ENCODE data around the gene CHL1.

CHL1 gene

GRCh38 chr3:247916-248315, 51.4 kb downstream of the CHL1 start:
- Histone ChIP-seq H3K27me3 (replicated peaks in 2 of 5; ENCODE audit: control insufficient read depth in 4 of 5, insufficient read depth in 5 of 5, low read length in 4 of 5) (no peaks in the 10 kb centered on the region), H3K36me3 (ENCODE audit: control insufficient read depth in 4 of 4, insufficient read depth in 4 of 4, low read length in 3 of 4) (no peaks in the 10 kb centered on the region), H3K9me3 (ENCODE audit: control extremely low read depth in 1 of 5, control insufficient read depth in 4 of 5, insufficient read depth in 2 of 5, low read depth in 1 of 5, low read length in 4 of 5) (peaks cover 0 to 2% (median 0%) of the 10 kb centered on the region in 5 experiments), H3K27ac (ENCODE audit: insufficient read depth in 1 of 2, low read depth in 1 of 2, low read length in 2 of 2, poor library complexity in 1 of 2, severe bottlenecking in 2 of 2) (no peak overlapping the region), H3K4me1 (ENCODE audit: control extremely low read depth in 1 of 4, control insufficient read depth in 4 of 4, insufficient read depth in 4 of 4, low read length in 3 of 4) (no peaks in the 10 kb centered on the region), H3K4me3 (ENCODE audit: control insufficient read depth in 1 of 7, extremely low read depth in 1 of 7, insufficient read depth in 4 of 7, low read depth in 2 of 7, low read length in 6 of 7) (no peak overlapping the region)
- no peak for DNase-seq
- ChIA-PET POLR2A (no interaction called here), CTCF (no interaction called here)
- WGBS (ENCODE audit: insufficient coverage), result no CpG with 5 or more reads among the region's 1 CpG

DNA sequence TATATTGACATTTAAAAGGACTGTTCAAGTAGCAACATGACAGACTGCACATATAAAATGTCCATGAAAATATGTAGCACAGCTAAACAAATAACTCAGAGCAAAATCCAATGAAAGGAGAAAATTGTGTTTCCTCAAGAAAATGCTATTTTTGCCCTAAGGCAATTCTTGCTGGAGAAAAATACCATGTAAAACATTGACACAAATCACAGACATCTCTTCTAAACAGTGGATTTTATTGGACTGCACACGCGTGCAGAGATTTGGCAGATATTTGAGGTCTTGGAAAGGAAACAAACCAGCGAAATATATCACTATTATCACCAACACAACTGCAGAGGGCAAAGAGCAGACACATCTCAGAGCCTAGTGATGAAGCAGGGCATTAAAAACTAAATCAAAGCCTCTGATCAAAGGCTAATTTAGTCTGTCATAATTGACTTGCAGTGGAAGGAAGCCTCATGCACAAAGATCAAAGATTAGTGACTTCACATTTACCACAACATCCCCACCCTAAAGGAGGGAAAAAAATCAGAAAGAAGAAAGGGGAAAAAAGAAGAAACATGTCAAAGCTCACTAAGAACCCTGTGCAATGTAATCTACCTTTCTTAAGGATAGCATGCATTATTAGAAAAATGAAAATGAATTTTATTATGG, 52.4 kb downstream of the CHL1 start:
- no peak for DNase-seq
- peaks cover 0 to 2% (median 0%) of the 10 kb centered on the region in 5 experiments for H3K9me3 ChIP-seq (ENCODE audit: control extremely low read depth in 1 of 5, control insufficient read depth in 4 of 5, insufficient read depth in 2 of 5, low read depth in 1 of 5, low read length in 4 of 5)
- no peak overlapping the region for H3K27ac ChIP-seq (ENCODE audit: insufficient read depth in 1 of 2, low read depth in 1 of 2, low read length in 2 of 2, poor library complexity in 1 of 2, severe bottlenecking in 2 of 2)
- 83% methylated on average over 2 of the region's 3 CpGs for WGBS (ENCODE audit: insufficient coverage)
- POLR2A ChIA-PET, result no interaction called here
- H3K27me3 ChIP-seq (replicated peaks in 2 of 5; ENCODE audit: control insufficient read depth in 4 of 5, insufficient read depth in 5 of 5, low read length in 4 of 5), result no peaks in the 10 kb centered on the region
- H3K4me1 ChIP-seq (ENCODE audit: control extremely low read depth in 1 of 4, control insufficient read depth in 4 of 4, insufficient read depth in 4 of 4, low read length in 3 of 4), result no peaks in the 10 kb centered on the region
- H3K4me3 ChIP-seq (ENCODE audit: control insufficient read depth in 1 of 7, extremely low read depth in 1 of 7, insufficient read depth in 4 of 7, low read depth in 2 of 7, low read length in 6 of 7), result no peak overlapping the region
- CTCF ChIA-PET, result no interaction called here
- H3K36me3 ChIP-seq (ENCODE audit: control insufficient read depth in 4 of 4, insufficient read depth in 4 of 4, low read length in 3 of 4), result no peaks in the 10 kb centered on the region

DNA sequence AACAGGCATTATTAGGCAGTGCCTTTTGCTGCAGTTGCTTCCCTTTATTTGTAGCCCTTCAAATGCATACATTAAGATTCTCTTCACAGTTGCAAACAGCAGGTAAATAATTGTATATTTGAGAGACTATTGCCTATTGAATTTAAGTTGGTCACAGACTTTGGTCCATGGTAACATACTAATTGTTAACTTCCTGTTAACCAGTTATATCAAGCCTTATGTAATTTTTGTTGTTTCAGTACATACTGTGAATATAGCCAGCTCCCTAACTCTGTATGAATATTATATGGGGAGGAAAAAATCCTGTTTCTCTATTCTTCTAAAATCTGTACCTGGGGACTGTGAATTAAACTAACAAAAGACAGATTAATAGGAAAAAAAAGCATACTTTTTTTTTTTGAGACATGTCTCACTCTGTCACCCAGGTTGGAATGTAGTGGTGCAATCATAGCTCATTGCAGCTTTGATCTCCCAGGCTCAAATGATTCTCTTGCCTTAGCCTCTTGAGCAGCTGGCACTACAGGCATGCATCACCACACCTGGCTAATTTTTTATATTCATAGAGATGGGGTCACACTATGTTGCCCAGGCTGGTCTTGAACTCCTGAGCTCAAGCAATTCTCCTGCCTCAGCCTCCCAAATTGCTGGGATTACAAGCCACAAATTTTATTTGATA, 53.2 kb downstream of the CHL1 start:
- no peaks in the 10 kb centered on the region for H3K27me3 ChIP-seq (replicated peaks in 2 of 5; ENCODE audit: control insufficient read depth in 4 of 5, insufficient read depth in 5 of 5, low read length in 4 of 5)
- no peak overlapping the region for H3K4me3 ChIP-seq (ENCODE audit: control insufficient read depth in 1 of 7, extremely low read depth in 1 of 7, insufficient read depth in 4 of 7, low read depth in 2 of 7, low read length in 6 of 7)
- H3K9me3 ChIP-seq (ENCODE audit: control extremely low read depth in 1 of 5, control insufficient read depth in 4 of 5, insufficient read depth in 2 of 5, low read depth in 1 of 5, low read length in 4 of 5), result peaks cover 0 to 2% (median 0%) of the 10 kb centered on the region in 5 experiments
- no peaks in the 10 kb centered on the region for H3K4me1 ChIP-seq (ENCODE audit: control extremely low read depth in 1 of 4, control insufficient read depth in 4 of 4, insufficient read depth in 4 of 4, low read length in 3 of 4)
- no peaks in the 10 kb centered on the region for H3K36me3 ChIP-seq (ENCODE audit: control insufficient read depth in 4 of 4, insufficient read depth in 4 of 4, low read length in 3 of 4)
- no peak for DNase-seq
- H3K27ac ChIP-seq (ENCODE audit: insufficient read depth in 1 of 2, low read depth in 1 of 2, low read length in 2 of 2, poor library complexity in 1 of 2, severe bottlenecking in 2 of 2), result no peak overlapping the region
- POLR2A ChIA-PET, result no interaction called here
- CTCF ChIA-PET, result no interaction called here

- no peaks in the 10 kb centered on the region for H3K36me3 ChIP-seq (ENCODE audit: control insufficient read depth in 4 of 4, insufficient read depth in 4 of 4, low read length in 3 of 4)
- DNase-seq, result no peak
- no peaks in the 10 kb centered on the region for H3K27me3 ChIP-seq (replicated peaks in 2 of 5; ENCODE audit: control insufficient read depth in 4 of 5, insufficient read depth in 5 of 5, low read length in 4 of 5)
- H3K27ac ChIP-seq (ENCODE audit: insufficient read depth in 1 of 2, low read depth in 1 of 2, low read length in 2 of 2, poor library complexity in 1 of 2, severe bottlenecking in 2 of 2), result no peak overlapping the region
- POLR2A ChIA-PET, result no interaction called here
- H3K4me1 ChIP-seq (ENCODE audit: control extremely low read depth in 1 of 4, control insufficient read depth in 4 of 4, insufficient read depth in 4 of 4, low read length in 3 of 4), result no peaks in the 10 kb centered on the region
- H3K9me3 ChIP-seq (ENCODE audit: control extremely low read depth in 1 of 5, control insufficient read depth in 4 of 5, insufficient read depth in 2 of 5, low read depth in 1 of 5, low read length in 4 of 5), result no peaks in the 10 kb centered on the region
- no peak overlapping the region for H3K4me3 ChIP-seq (ENCODE audit: control insufficient read depth in 1 of 7, extremely low read depth in 1 of 7, insufficient read depth in 4 of 7, low read depth in 2 of 7, low read length in 6 of 7)
- WGBS (ENCODE audit: insufficient coverage), result 100% methylated on average over 2 of the region's 3 CpGs
- CTCF ChIA-PET, result no interaction called here
Measured at GRCh38 chr3:256501-256900, 59.9 kb downstream of the CHL1 start.

DNA sequence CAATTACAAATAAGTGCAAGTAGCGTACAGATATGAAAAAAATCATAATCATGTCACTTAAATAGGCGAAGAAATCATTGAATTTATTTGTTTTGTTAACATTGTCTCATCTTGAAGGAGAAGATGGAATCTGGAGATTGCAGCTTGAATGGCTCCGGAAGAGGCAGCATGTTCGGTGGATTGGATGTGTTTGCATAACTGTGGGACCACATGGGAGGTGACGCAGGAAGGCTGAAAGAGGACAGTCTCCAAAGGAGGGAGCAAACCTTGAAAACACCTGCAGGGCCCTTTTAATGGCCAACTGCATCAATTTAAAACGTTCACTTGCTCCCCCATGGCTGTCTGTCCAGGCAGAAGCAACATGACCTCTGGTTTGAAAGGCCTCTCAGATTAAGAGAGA, 61.3 kb downstream of the CHL1 start:
- no peaks in the 10 kb centered on the region for H3K4me1 ChIP-seq (ENCODE audit: control extremely low read depth in 1 of 4, control insufficient read depth in 4 of 4, insufficient read depth in 4 of 4, low read length in 3 of 4)
- H3K27ac ChIP-seq (ENCODE audit: insufficient read depth in 1 of 2, low read depth in 1 of 2, low read length in 2 of 2, poor library complexity in 1 of 2, severe bottlenecking in 2 of 2), result no peak overlapping the region
- ChIA-PET CTCF (no interaction called here), POLR2A (no interaction called here)
- no peak for DNase-seq
- no peak overlapping the region for H3K4me3 ChIP-seq (ENCODE audit: control insufficient read depth in 1 of 7, extremely low read depth in 1 of 7, insufficient read depth in 4 of 7, low read depth in 2 of 7, low read length in 6 of 7)
- peaks cover 0 to 3% (median 0%) of the 10 kb centered on the region in 5 experiments for H3K27me3 ChIP-seq (replicated peaks in 2 of 5; ENCODE audit: control insufficient read depth in 4 of 5, insufficient read depth in 5 of 5, low read length in 4 of 5)
- H3K36me3 ChIP-seq (ENCODE audit: control insufficient read depth in 4 of 4, insufficient read depth in 4 of 4, low read length in 3 of 4), result no peaks in the 10 kb centered on the region
- 93% methylated on average over 3 of the region's 6 CpGs for WGBS (ENCODE audit: insufficient coverage)
- no peaks in the 10 kb centered on the region for H3K9me3 ChIP-seq (ENCODE audit: control extremely low read depth in 1 of 5, control insufficient read depth in 4 of 5, insufficient read depth in 2 of 5, low read depth in 1 of 5, low read length in 4 of 5)

GRCh38 chr3:260898-261297, 64.3 kb downstream of the CHL1 start:
- Histone ChIP-seq H3K9me3 (ENCODE audit: control extremely low read depth in 1 of 5, control insufficient read depth in 4 of 5, insufficient read depth in 2 of 5, low read depth in 1 of 5, low read length in 4 of 5) (no peaks in the 10 kb centered on the region), H3K27ac (ENCODE audit: insufficient read depth in 1 of 2, low read depth in 1 of 2, low read length in 2 of 2, poor library complexity in 1 of 2, severe bottlenecking in 2 of 2) (no peak overlapping the region), H3K4me3 (ENCODE audit: control insufficient read depth in 1 of 7, extremely low read depth in 1 of 7, insufficient read depth in 4 of 7, low read depth in 2 of 7, low read length in 6 of 7) (no peak overlapping the region), H3K4me1 (ENCODE audit: control extremely low read depth in 1 of 4, control insufficient read depth in 4 of 4, insufficient read depth in 4 of 4, low read length in 3 of 4) (no peaks in the 10 kb centered on the region), H3K36me3 (ENCODE audit: control insufficient read depth in 4 of 4, insufficient read depth in 4 of 4, low read length in 3 of 4) (no peaks in the 10 kb centered on the region), H3K27me3 (replicated peaks in 2 of 5; ENCODE audit: control insufficient read depth in 4 of 5, insufficient read depth in 5 of 5, low read length in 4 of 5) (peaks cover 0 to 3% (median 0%) of the 10 kb centered on the region in 5 experiments)
- WGBS (ENCODE audit: insufficient coverage), result no CpG with 5 or more reads among the region's 2 CpGs
- POLR2A ChIA-PET, result no interaction called here
- CTCF ChIA-PET, result no interaction called here
- DNase-seq, result no peak

GRCh38 chr3:263393-263792, 66.8 kb downstream of the CHL1 start:
- no CpG with 5 or more reads among the region's 4 CpGs for WGBS (ENCODE audit: insufficient coverage)
- no peaks in the 10 kb centered on the region for H3K9me3 ChIP-seq (ENCODE audit: control extremely low read depth in 1 of 5, control insufficient read depth in 4 of 5, insufficient read depth in 2 of 5, low read depth in 1 of 5, low read length in 4 of 5)
- POLR2A ChIA-PET, result no interaction called here

More at GRCh38 chr3:263393-263792, 66.8 kb downstream of the CHL1 start:
- H3K4me3 ChIP-seq (ENCODE audit: control insufficient read depth in 1 of 7, extremely low read depth in 1 of 7, insufficient read depth in 4 of 7, low read depth in 2 of 7, low read length in 6 of 7), result no peak overlapping the region
- CTCF ChIA-PET, result interaction anchor here (0.7 kb wide), 1 partner anchor 10 kb away, joined by 3 read pairs; no protein-coding TSS in a partner anchor
- no peak for DNase-seq
- no peak overlapping the region for H3K27ac ChIP-seq (ENCODE audit: insufficient read depth in 1 of 2, low read depth in 1 of 2, low read length in 2 of 2, poor library complexity in 1 of 2, severe bottlenecking in 2 of 2)
- no peaks in the 10 kb centered on the region for H3K4me1 ChIP-seq (ENCODE audit: control extremely low read depth in 1 of 4, control insufficient read depth in 4 of 4, insufficient read depth in 4 of 4, low read length in 3 of 4)
- peaks cover 0 to 3% (median 0%) of the 10 kb centered on the region in 5 experiments for H3K27me3 ChIP-seq (replicated peaks in 2 of 5; ENCODE audit: control insufficient read depth in 4 of 5, insufficient read depth in 5 of 5, low read length in 4 of 5)
- no peaks in the 10 kb centered on the region for H3K36me3 ChIP-seq (ENCODE audit: control insufficient read depth in 4 of 4, insufficient read depth in 4 of 4, low read length in 3 of 4)

Measured in common myeloid progenitor, CD34-positive (primary cell).